ENCODE measurements around the gene LRRC37B. TPM values are rescaled to one million over a fixed set of nuclear protein-coding genes. Genes with fewer than 3 reads are reported as not detected.
A peak's percentile ranks its signal among the peaks of the same experiment; 100 is the strongest.
"Not testable (repeated sequence)": the region's sequence is repeated elsewhere in the genome, so short reads cannot be mapped to it uniquely, and the experiment has no call there.

LRRC37B gene
- 10 to 100 TPM in 6 of 9 donors, 1 to 10 TPM in 3; 7.4 to 37.3 (median 12.9) TPM for total RNA-seq
- 10 to 100 TPM; 10.2 to 45.3 (median 22.0) TPM for polyA plus RNA-seq
- long read RNA-seq, donor 1, partial matches to known transcripts, result 0 of 1 reads
- long read RNA-seq, donor 1, other reads (novel, unspliced or antisense), result 0 of 1 reads
- long read RNA-seq, donor 2, partial matches to known transcripts, result 0 of 1 reads
- long read RNA-seq, donor 2, other reads (novel, unspliced or antisense), result 0 of 1 reads
- long read RNA-seq, donor 3, result 0 reads
- long read RNA-seq, donor 4, partial matches to known transcripts, result 3 of 3 reads
- long read RNA-seq, donor 4, other reads (novel, unspliced or antisense), result 0 of 3 reads
- long read RNA-seq, donor 5, partial matches to known transcripts, result 2 of 12 reads
- long read RNA-seq, donor 5, other reads (novel, unspliced or antisense), result 8 of 12 reads
- long read RNA-seq, donor 6, partial matches to known transcripts, result 2 of 3 reads
- long read RNA-seq, donor 6, other reads (novel, unspliced or antisense), result 1 of 3 reads
- long read RNA-seq, donor 7, partial matches to known transcripts, result 0 of 1 reads
- long read RNA-seq, donor 7, other reads (novel, unspliced or antisense), result 0 of 1 reads
- long read RNA-seq, donor 8, result 0 reads
- long read RNA-seq, donor 9, partial matches to known transcripts, result 0 of 1 reads
- long read RNA-seq, donor 9, other reads (novel, unspliced or antisense), result 0 of 1 reads
- long read RNA-seq, donor 10, partial matches to known transcripts, result 0 of 2 reads
- long read RNA-seq, donor 10, other reads (novel, unspliced or antisense), result 0 of 2 reads

DNA sequence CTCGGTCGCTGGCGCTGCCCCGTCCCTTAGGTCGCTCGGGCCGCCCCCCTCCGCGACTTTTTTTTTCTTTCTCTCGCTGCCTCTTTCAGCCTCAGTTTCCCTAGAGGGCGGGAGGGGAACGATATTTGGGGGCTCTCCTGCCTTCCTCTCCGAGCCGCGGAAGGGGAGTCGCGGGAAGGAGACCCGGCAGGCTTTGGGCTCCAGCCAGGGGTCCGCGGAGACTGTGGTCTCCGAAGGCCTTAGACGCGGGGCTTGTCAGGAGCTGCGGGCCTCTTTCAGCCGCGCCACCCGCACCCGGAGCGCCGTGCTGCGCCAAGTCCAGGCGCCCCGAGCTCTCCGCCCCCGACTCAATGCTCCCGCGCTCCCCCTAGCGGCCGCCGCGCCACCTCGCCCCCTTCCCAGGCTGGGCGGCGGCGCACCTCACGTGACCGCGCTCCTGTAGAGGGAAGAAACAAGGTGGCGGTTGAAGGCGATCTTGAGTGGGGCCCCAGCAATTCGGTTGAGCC, at the start of gene LRRC37B:
LRRC37B (plus strand) TSS at position 427 of the 506 bp plus-strand sequence. CDS start 14,010 bp downstream, outside the sequence.
- peak within 1 kb of the TSS; percentile 56 to 96 (median 74) for H3K4me3 ChIP-seq
- peak; percentile 81 to 91 (median 87) for DNase-seq
- no peaks in the 10 kb centered on the region for H3K27me3 ChIP-seq
- no peaks in the 10 kb centered on the region for H3K9me3 ChIP-seq (replicated peaks in 1 of 3)
- intact Hi-C loops (cut with DNase I), result loop anchor here in 1 of 2 donors (5.0 kb wide), 1 partner anchor 130 kb away; no protein-coding TSS in a partner anchor
- TF ChIP-seq, protein P1, sequence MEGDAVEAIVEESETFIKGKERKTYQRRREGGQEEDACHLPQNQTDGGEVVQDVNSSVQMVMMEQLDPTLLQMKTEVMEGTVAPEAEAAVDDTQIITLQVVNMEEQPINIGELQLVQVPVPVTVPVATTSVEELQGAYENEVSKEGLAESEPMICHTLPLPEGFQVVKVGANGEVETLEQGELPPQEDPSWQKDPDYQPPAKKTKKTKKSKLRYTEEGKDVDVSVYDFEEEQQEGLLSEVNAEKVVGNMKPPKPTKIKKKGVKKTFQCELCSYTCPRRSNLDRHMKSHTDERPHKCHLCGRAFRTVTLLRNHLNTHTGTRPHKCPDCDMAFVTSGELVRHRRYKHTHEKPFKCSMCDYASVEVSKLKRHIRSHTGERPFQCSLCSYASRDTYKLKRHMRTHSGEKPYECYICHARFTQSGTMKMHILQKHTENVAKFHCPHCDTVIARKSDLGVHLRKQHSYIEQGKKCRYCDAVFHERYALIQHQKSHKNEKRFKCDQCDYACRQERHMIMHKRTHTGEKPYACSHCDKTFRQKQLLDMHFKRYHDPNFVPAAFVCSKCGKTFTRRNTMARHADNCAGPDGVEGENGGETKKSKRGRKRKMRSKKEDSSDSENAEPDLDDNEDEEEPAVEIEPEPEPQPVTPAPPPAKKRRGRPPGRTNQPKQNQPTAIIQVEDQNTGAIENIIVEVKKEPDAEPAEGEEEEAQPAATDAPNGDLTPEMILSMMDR (IDR thresholded peaks at IDR 0.05), result peak; percentile 65 to 96 (median 92)
- TF ChIP-seq POLR2A (IDR thresholded peaks at IDR 0.05), result peak in 1 of 2 donors; percentile 53
- 0 to 1% (median 1%) methylated on average over 12 to 51 of the region's 51 CpGs for WGBS, 4 donors
- peaks cover 21 to 24% of the 10 kb centered on the region in 2 donors for H3K4me1 ChIP-seq (replicated peaks in 1 of 2)
- H3K27ac ChIP-seq, result peak within 1 kb of the TSS in 4 of 5 donors; percentile 58 to 91 (median 80)
- no peaks in the 10 kb centered on the region for H3K36me3 ChIP-seq (replicated peaks in 1 of 2)

DNA sequence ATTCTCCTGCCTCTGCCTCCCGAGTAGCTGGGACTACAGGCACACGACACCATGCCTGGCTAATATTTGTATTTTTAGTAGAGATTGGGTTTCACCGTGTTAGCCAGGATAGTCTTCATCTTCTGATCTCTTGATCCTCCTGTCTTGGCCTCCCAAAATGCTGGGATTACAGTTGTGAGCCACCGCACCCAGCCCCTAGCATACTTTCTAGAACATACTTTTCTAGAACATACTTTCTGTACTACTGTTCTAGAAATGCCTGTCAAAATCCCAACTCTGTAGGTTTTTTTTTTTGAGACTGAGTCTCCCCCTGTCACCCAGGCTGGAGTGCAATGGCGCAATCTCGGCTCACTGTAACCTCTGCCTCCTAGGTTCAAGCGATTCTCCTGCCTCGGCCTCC, 43.1 kb upstream of the LRRC37B start:
- not testable (repeated sequence) for H3K4me3 ChIP-seq

GRCh38 chr17:31967648-31968047, 39.5 kb upstream of the LRRC37B start:
- Histone ChIP-seq H3K27me3 (no peaks in the 10 kb centered on the region), H3K4me3 (no peak overlapping the region), H3K4me1 (replicated peaks in 1 of 2) (no peaks in the 10 kb centered on the region), H3K27ac (no peak overlapping the region), H3K9me3 (replicated peaks in 1 of 3) (no peaks in the 10 kb centered on the region), H3K36me3 (replicated peaks in 1 of 2) (peaks cover 0 to 33% of the 10 kb centered on the region in 2 donors)
- TF ChIP-seq, protein P1 (IDR thresholded peaks at IDR 0.05), result no peak
- no peak for TF ChIP-seq POLR2A (IDR thresholded peaks at IDR 0.05)
- WGBS, 4 donors, result 81 to 90% (median 89%) methylated on average over 3 of the region's 3 CpGs
- no peak for DNase-seq
- intact Hi-C loops (cut with DNase I), result no loop called here

More for the DNA sequence above, 43.1 kb upstream of the LRRC37B start:
- H3K4me1 ChIP-seq (replicated peaks in 1 of 2); H3K27me3 ChIP-seq; intact Hi-C loops (cut with DNase I); H3K9me3 ChIP-seq (replicated peaks in 1 of 3); H3K27ac ChIP-seq; DNase-seq: not testable (repeated sequence)
- H3K36me3 ChIP-seq (replicated peaks in 1 of 2), result peaks cover 0 to 38% of the 10 kb centered on the region in 2 donors
- WGBS, 4 donors, result 95 to 97% (median 96%) methylated on average over 8 of the region's 8 CpGs

DNA sequence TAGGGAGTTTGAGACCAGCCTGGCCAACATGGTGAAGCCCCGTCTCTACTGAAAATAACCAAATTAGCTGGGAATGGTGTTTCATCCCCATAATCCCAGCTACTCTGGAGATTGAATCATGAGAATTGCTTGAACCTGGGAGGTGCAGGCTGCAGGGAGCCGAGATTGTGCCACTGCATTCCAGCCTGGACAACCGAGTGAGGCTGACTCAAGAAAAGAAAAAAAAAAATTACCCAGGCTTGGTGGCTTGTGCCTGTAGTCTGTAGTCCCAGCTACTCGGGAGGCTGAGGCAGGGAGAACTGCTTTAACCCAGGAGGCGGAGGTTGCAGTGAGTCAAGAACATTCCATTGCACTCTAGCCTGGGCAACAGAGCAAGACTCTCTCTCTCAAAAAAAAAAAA, 36.8 kb upstream of the LRRC37B start:
- H3K4me3 ChIP-seq; H3K4me1 ChIP-seq (replicated peaks in 1 of 2); intact Hi-C loops (cut with DNase I); H3K9me3 ChIP-seq (replicated peaks in 1 of 3); DNase-seq; H3K27ac ChIP-seq; H3K27me3 ChIP-seq: not testable (repeated sequence)
- 85 to 93% (median 89%) methylated on average over 5 of the region's 5 CpGs for WGBS, 4 donors
- peaks cover 0 to 39% of the 10 kb centered on the region in 2 donors for H3K36me3 ChIP-seq (replicated peaks in 1 of 2)

- peaks cover 0 to 20% of the 10 kb centered on the region in 2 donors for H3K36me3 ChIP-seq (replicated peaks in 1 of 2)
- H3K27ac ChIP-seq; H3K4me3 ChIP-seq; DNase-seq; H3K9me3 ChIP-seq (replicated peaks in 1 of 3); H3K4me1 ChIP-seq (replicated peaks in 1 of 2); intact Hi-C loops (cut with DNase I); H3K27me3 ChIP-seq: not testable (repeated sequence)
- WGBS, 4 donors, result 96 to 97% (median 96%) methylated on average over 14 of the region's 14 CpGs
Measured at GRCh38 chr17:31974269-31975071, 32.7 kb upstream of the LRRC37B start.

DNA sequence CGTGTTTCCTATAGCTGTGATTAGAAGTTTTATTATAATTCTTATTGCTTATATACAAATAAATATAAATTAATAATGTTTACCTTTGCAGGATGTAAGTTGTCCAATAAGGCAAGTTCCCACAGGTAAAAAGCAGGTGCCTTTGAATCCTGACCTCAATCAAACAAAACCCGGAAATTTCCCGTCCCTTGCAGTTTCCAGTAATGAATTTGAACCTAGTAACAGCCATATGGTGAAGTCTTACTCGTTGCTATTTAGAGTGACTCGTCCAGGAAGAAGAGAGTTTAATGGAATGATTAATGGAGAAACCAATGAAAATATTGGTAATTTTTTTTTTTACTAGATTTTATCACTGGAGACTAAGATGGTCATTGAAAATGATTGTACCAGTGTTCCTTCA, 31.8 kb upstream of the LRRC37B start:
- H3K4me1 ChIP-seq (replicated peaks in 1 of 2); H3K27ac ChIP-seq; H3K9me3 ChIP-seq (replicated peaks in 1 of 3); H3K27me3 ChIP-seq; intact Hi-C loops (cut with DNase I); H3K4me3 ChIP-seq: not testable (repeated sequence)
- WGBS, 4 donors, result 83 to 92% (median 84%) methylated on average over 5 of the region's 5 CpGs
- H3K36me3 ChIP-seq (replicated peaks in 1 of 2), result peaks cover 0 to 18% of the 10 kb centered on the region in 2 donors
- peak in 1 of 7 donors; percentile 11 for DNase-seq

DNA sequence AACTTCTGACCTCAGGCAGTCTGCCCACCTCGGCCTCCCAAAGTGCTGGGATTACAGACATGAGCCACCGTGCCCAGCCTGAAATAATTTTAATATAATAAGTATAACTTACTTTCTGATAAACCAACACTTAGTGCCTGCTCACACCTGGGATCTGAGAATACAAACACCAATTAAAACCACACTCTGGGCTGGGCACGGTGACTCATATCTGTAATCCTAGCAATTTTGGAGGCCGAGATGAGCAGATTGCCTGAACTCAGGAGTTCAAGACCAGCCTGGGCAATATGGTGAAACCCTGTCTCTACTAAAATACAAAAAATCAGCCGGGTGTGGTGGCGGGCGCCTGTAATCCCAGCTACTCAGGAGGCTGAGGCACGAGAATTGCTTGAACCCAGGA, 15.4 kb upstream of the LRRC37B start:
- intact Hi-C loops (cut with DNase I); H3K9me3 ChIP-seq (replicated peaks in 1 of 3); DNase-seq; H3K4me1 ChIP-seq (replicated peaks in 1 of 2); H3K27ac ChIP-seq; H3K27me3 ChIP-seq; H3K4me3 ChIP-seq: not testable (repeated sequence)
- 90 to 95% (median 93%) methylated on average over 8 of the region's 8 CpGs for WGBS, 4 donors
- H3K36me3 ChIP-seq (replicated peaks in 1 of 2), result peaks cover 0 to 86% of the 10 kb centered on the region in 2 donors

All from adrenal gland (tissue), 19 donors.